SH-SY5Y (cell line): ENCODE measurements around the gene MON1A.

Experiments
- GATA2 ChIP-seq: IDR thresholded peaks from 2 replicates; pipeline ENCODE4 v1.6.1; 2011; ENCODE audit warnings: mild to moderate bottlenecking, low read depth, low read length
- GATA3 ChIP-seq: IDR thresholded peaks from 2 replicates; pipeline ENCODE4 v1.6.1; 2011; ENCODE audit warnings: low read depth, mild to moderate bottlenecking, low read length, moderate library complexity

DNA sequence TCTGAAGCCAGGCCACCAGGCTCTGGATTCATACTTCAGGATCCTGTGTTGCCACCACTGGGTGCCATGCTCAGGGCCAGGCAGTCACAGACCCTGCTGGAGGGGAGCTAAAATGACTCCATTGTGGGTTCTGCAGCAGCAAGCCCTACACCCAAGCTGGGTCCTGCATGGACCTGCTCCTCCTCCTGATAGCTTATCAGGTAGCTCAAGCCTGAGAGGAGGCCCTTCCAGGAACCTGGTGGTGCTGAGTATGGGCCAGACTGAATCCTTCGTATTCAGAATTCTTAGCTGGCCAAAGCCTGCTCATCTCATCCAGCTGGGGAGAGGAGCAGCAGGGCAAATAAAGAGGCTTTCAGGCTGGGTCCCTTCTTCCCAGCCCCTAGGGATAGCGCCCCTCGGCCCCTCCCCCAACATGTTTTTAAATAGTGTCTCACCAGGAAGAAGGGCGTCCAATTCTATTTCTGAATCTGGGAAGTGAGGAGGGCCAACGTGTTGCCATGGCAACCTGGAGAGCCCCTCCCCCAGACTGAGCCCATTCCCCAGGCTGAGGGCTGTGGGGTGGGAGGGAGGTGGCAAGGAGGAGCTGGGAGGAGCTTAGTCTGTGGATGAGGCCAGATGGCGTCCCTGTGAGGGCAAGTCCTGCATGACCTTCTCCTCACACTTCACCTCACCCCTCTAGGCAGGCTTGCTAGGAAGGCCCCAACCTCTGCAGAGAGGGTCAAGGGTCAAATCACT is 48.9 kb downstream of the MON1A start:
- no peak for TF ChIP-seq GATA2
- TF ChIP-seq GATA3 = no peak
